ENCODE data around the gene ADAM33.

ADAM33 gene

GRCh38 chr20:3663031-3663701 lies 18.6 kb downstream of the ADAM33 start, which contains the start of gene GFRA4:
Gene GFRA4 (minus strand): TSS chr20:3663399. CDS start chr20:3663399, 0 bp downstream.
- DNase-seq, result peak; percentile 45

GRCh38 chr20:3661814-3662665 lies 19.8 kb downstream of the ADAM33 start:
- peak; percentile 45 for DNase-seq

- peak; percentile 46 for DNase-seq
These were observed 20.6 kb downstream of the ADAM33 start for GRCh38 chr20:3661060-3661813.

GRCh38 chr20:3660262-3661059 lies 21.3 kb downstream of the ADAM33 start:
- DNase-seq, result peak; percentile 52

- DNase-seq, result no peak
These were observed 22.1 kb downstream of the ADAM33 start for GRCh38 chr20:3659492-3660261.

GRCh38 chr20:3658716-3659491 lies 22.9 kb downstream of the ADAM33 start:
- peak; percentile 48 for DNase-seq

- DNase-seq, result no peak
These were observed 23.6 kb downstream of the ADAM33 start for GRCh38 chr20:3658019-3658715.

GRCh38 chr20:3655131-3655405 lies 26.7 kb downstream of the ADAM33 start:
- no peak for DNase-seq

- no peak for DNase-seq
These were observed 27.3 kb downstream of the ADAM33 start for GRCh38 chr20:3654326-3655130.

GRCh38 chr20:3653921-3654320 lies 27.9 kb downstream of the ADAM33 start:
- no peak for DNase-seq

GRCh38 chr20:3652676-3653596 lies 28.9 kb downstream of the ADAM33 start:
- DNase-seq, result no peak

- no peak for DNase-seq
These were observed 29.6 kb downstream of the ADAM33 start for GRCh38 chr20:3652221-3652620.

GRCh38 chr20:3651204-3651962 lies 30.4 kb downstream of the ADAM33 start:
- no peak for DNase-seq

GRCh38 chr20:3648951-3649350 lies 32.9 kb downstream of the ADAM33 start:
- DNase-seq, result no peak

- DNase-seq, result no peak
These were observed 34.3 kb downstream of the ADAM33 start for GRCh38 chr20:3647473-3647872.

GRCh38 chr20:3646651-3647050 lies 35.2 kb downstream of the ADAM33 start:
- no peak for DNase-seq

GRCh38 chr20:3646067-3646440 lies 35.8 kb downstream of the ADAM33 start:
- DNase-seq, result no peak
